Hematopoietic multipotent progenitor cell treated with erythropoietin and hydrocortisone succinate and interleukin-3 and kit ligand, for 17 days (in vitro differentiated cells): ENCODE results near the gene NLGN1.

Experiments used
- DNase-seq: peaks from one replicate; pipeline ENCODE4 v3.0.0-alpha.2; 2015; ENCODE audit warnings: low spot score

Gene NLGN1

GRCh38 chr3:173725507-173725906, 328.0 kb downstream of the NLGN1 start:
- no peak for DNase-seq

GRCh38 chr3:173730391-173730790, 332.8 kb downstream of the NLGN1 start:
- no peak for DNase-seq

GRCh38 chr3:173732237-173732636, 334.7 kb downstream of the NLGN1 start:
- no peak for DNase-seq

GRCh38 chr3:173733029-173733652, 335.6 kb downstream of the NLGN1 start:
- DNase-seq, result no peak

- no peak for DNase-seq
Measured at GRCh38 chr3:173734473-173734872, 336.9 kb downstream of the NLGN1 start.

- no peak for DNase-seq
Measured at GRCh38 chr3:173734895-173735294, 337.4 kb downstream of the NLGN1 start.

- DNase-seq, result no peak
Measured at GRCh38 chr3:173735841-173736240, 338.3 kb downstream of the NLGN1 start.

GRCh38 chr3:173737167-173737808, 339.7 kb downstream of the NLGN1 start:
- no peak for DNase-seq

- no peak for DNase-seq
Measured at GRCh38 chr3:173739726-173740125, 342.2 kb downstream of the NLGN1 start.

- no peak for DNase-seq
Measured at GRCh38 chr3:173742491-173742890, 344.9 kb downstream of the NLGN1 start.

GRCh38 chr3:173743111-173743510, 345.6 kb downstream of the NLGN1 start:
- no peak for DNase-seq

- no peak for DNase-seq
Measured at GRCh38 chr3:173743516-173743915, 346.0 kb downstream of the NLGN1 start.

GRCh38 chr3:173744479-173744878, 346.9 kb downstream of the NLGN1 start:
- DNase-seq, result no peak

- DNase-seq, result no peak
Measured at GRCh38 chr3:173744895-173745294, 347.4 kb downstream of the NLGN1 start.

GRCh38 chr3:173745952-173746682, 348.6 kb downstream of the NLGN1 start:
- DNase-seq, result no peak

GRCh38 chr3:173747427-173747826, 349.9 kb downstream of the NLGN1 start:
- DNase-seq, result no peak

GRCh38 chr3:173748105-173748504, 350.6 kb downstream of the NLGN1 start:
- DNase-seq, result no peak

GRCh38 chr3:173750095-173750494, 352.6 kb downstream of the NLGN1 start:
- no peak for DNase-seq

GRCh38 chr3:173750591-173750990, 353.0 kb downstream of the NLGN1 start:
- DNase-seq, result no peak

- no peak for DNase-seq
Measured at GRCh38 chr3:173753593-173753992, 356.0 kb downstream of the NLGN1 start.

- DNase-seq, result no peak
Measured at GRCh38 chr3:173755161-173755560, 357.6 kb downstream of the NLGN1 start.

GRCh38 chr3:173761161-173761560, 363.6 kb downstream of the NLGN1 start:
- no peak for DNase-seq

- no peak for DNase-seq
Measured at GRCh38 chr3:173762501-173762900, 365.0 kb downstream of the NLGN1 start.
